H1 (cell line): Measurements from ENCODE around the gene TRIM47.

Experiments used
- CTBP2 ChIP-seq: IDR thresholded peaks from 2 replicates; pipeline ENCODE4 v1.7.0; 2011; ENCODE audit warnings: borderline replicate concordance, mild to moderate bottlenecking, moderate library complexity, mixed read lengths, low read length; ENCODE audit not compliant: insufficient read depth, insufficient read length
- CTCF ChIP-seq, 3 experiments: IDR thresholded peaks; 1 replicate in 2 of 3; 2 replicates in 1 of 3; pipeline versions ENCODE4 v1.5.1 to v1.6.1; 2011; ENCODE audit warnings: low read length in 3 of 3, mild to moderate bottlenecking in 3 of 3, inconsistent platforms in 2 of 3, low read depth in 1 of 3, moderate library complexity in 1 of 3; ENCODE audit not compliant: insufficient read depth in 1 of 3; ENCODE audit errors: control extremely low read depth in 1 of 3
- EZH2 ChIP-seq: fragments of 200-600 bp; sonication (generic); IDR thresholded peaks from 2 replicates; pipeline ENCODE4 v1.7.1; 2012; ENCODE audit warnings: low read depth, mild to moderate bottlenecking, moderate library complexity, low read length, inconsistent platforms; ENCODE audit not compliant: severe bottlenecking
- GABPA ChIP-seq: IDR thresholded peaks from 2 replicates; pipeline ENCODE4 v1.6.1; 2011; ENCODE audit warnings: mild to moderate bottlenecking, low read length, moderate library complexity, borderline replicate concordance; ENCODE audit not compliant: insufficient read depth
- GTF2F1 ChIP-seq: IDR thresholded peaks from 2 replicates; pipeline ENCODE4 v1.6.1; 2012; ENCODE audit warnings: low read depth, low read length, improper control_type of control experiment, borderline replicate concordance
- MAFK ChIP-seq: IDR thresholded peaks from 2 replicates; pipeline ENCODE4 v1.6.1; 2012; ENCODE audit warnings: low read depth, mild to moderate bottlenecking, improper control_type of control experiment, low read length
- POLR2A ChIP-seq, 2 experiments: IDR thresholded peaks; 1 replicate in 1 of 2; 2 replicates in 1 of 2; pipeline ENCODE4 v1.6.1; 2011; ENCODE audit warnings: low read depth in 2 of 2, low read length in 2 of 2, mild to moderate bottlenecking in 2 of 2; ENCODE audit errors: control extremely low read depth in 1 of 2
- RBBP5 ChIP-seq: IDR thresholded peaks from 2 replicates; pipeline ENCODE4 v1.7.1; 2012; ENCODE audit warnings: low read depth, mild to moderate bottlenecking, inconsistent platforms, low read length, moderate library complexity, borderline replicate concordance
- SP1 ChIP-seq: IDR thresholded peaks from 2 replicates; pipeline ENCODE4 v1.6.1; 2011; ENCODE audit warnings: low read depth, low read length
- SRF ChIP-seq: IDR thresholded peaks from 2 replicates; pipeline ENCODE4 v1.6.1; 2011; ENCODE audit warnings: mild to moderate bottlenecking, low read depth, low read length, moderate library complexity
- USF2 ChIP-seq: IDR thresholded peaks from 2 replicates; pipeline ENCODE4 v1.6.1; 2011; ENCODE audit warnings: low read length, improper control_type of control experiment
- ZNF274 ChIP-seq: IDR thresholded peaks from 2 replicates; pipeline ENCODE4 v1.7.0; 2012; ENCODE audit warnings: low read length, borderline replicate concordance; ENCODE audit errors: extremely low read depth

GRCh38 chr17:75894049-75894733, 15.8 kb upstream of the TRIM47 start:
- TF ChIP-seq GABPA = no peak
- no peak for TF ChIP-seq POLR2A (IDR thresholded peaks at IDR 0.05; ENCODE audit: control extremely low read depth in 1 of 2, low read depth in 2 of 2, low read length in 2 of 2)
- no peak for TF ChIP-seq EZH2
- TF ChIP-seq CTCF (IDR thresholded peaks at IDR 0.05; ENCODE audit: control extremely low read depth in 1 of 3, insufficient read depth in 1 of 3, low read depth in 1 of 3, low read length in 3 of 3) = no peak
- TF ChIP-seq CTBP2 = no peak
- TF ChIP-seq USF2 = no peak
- TF ChIP-seq ZNF274 = no peak
- no peak for TF ChIP-seq RBBP5
- no peak for TF ChIP-seq GTF2F1
- no peak for TF ChIP-seq SP1
- no peak for TF ChIP-seq MAFK
- no peak for TF ChIP-seq SRF
